K562 (cell line): ENCODE measurements around the gene DEGS2. TPM values are rescaled to one million over a fixed set of nuclear protein-coding genes. Genes with fewer than 3 reads are reported as not detected.

Source experiments
- ARID2 ChIP-seq: fragments of 450-650 bp; IDR thresholded peaks from 2 replicates; pipeline ENCODE4 v1.6.1; 2017; ENCODE audit warnings: antibody characterized with exemption, mild to moderate bottlenecking
- ATF2 ChIP-seq: sonication (generic); formaldehyde crosslinking; IDR thresholded peaks from 2 replicates; pipeline ENCODE4 v1.8.1; 2022; ENCODE audit warnings: missing genetic modification reagents
- CBFB ChIP-seq: sonication (generic); formaldehyde crosslinking; IDR thresholded peaks from 2 replicates; pipeline ENCODE4 v1.4.0; 2020; ENCODE audit warnings: mild to moderate bottlenecking, missing genetic modification reagents
- CHD1 ChIP-seq: fragments of 200-600 bp; sonication (generic); IDR thresholded peaks from one replicate; pipeline ENCODE4 v1.6.1; 2012; ENCODE audit warnings: mild to moderate bottlenecking, moderate library complexity, low read length, inconsistent platforms
- CREM ChIP-seq: IDR thresholded peaks from 2 replicates; pipeline ENCODE4 v1.6.1; 2014; ENCODE audit warnings: antibody characterized with exemption, low read depth
- DMBX1 ChIP-seq: fragments of 250-450 bp; sonication (Bioruptor Pico); IDR thresholded peaks from 2 replicates; pipeline ENCODE4 v1.8.0; 2022; ENCODE audit warnings: inconsistent platforms, mild to moderate bottlenecking, moderate library complexity, borderline replicate concordance
- GATAD2A ChIP-seq: fragments of 450-650 bp; IDR thresholded peaks from 2 replicates; pipeline ENCODE4 v1.6.1; 2017
- HDGF ChIP-seq: fragments of 450-650 bp; IDR thresholded peaks from 2 replicates; pipeline ENCODE4 v1.6.1; 2016
- HES1 ChIP-seq: fragments of 450-650 bp; IDR thresholded peaks from 2 replicates; pipeline ENCODE4 v1.6.1; 2016; ENCODE audit warnings: low read depth, mild to moderate bottlenecking, moderate library complexity
- HSF4 ChIP-seq: fragments of 250-450 bp; sonication (Bioruptor Pico); IDR thresholded peaks from 2 replicates; pipeline ENCODE4 v2.1.2; 2022; ENCODE audit warnings: mild to moderate bottlenecking, moderate library complexity, borderline replicate concordance
- ILF3 ChIP-seq: fragments of 450-650 bp; IDR thresholded peaks from 2 replicates; pipeline ENCODE4 v1.6.1; 2018; ENCODE audit warnings: antibody characterized with exemption, mild to moderate bottlenecking, moderate library complexity, borderline replicate concordance
- KLF6 ChIP-seq: fragments of 250-450 bp; sonication (Bioruptor Pico); IDR thresholded peaks from 2 replicates; pipeline ENCODE4 v1.4.0; 2020; ENCODE audit warnings: mild to moderate bottlenecking, moderate library complexity, borderline replicate concordance
- RBM22 ChIP-seq: fragments of 200-400 bp; formaldehyde crosslinking; IDR thresholded peaks from 2 replicates; pipeline ENCODE4 v1.6.1; 2018; ENCODE audit warnings: low read length, low read depth; ENCODE audit not compliant: poor library complexity, severe bottlenecking
- RUNX1 ChIP-seq: sonication (generic); IDR thresholded peaks from 2 replicates; pipeline ENCODE4 v1.6.1; 2016; ENCODE audit warnings: antibody characterized with exemption, low read depth
- SIN3B ChIP-seq: fragments of 450-650 bp; IDR thresholded peaks from 2 replicates; pipeline ENCODE4 v1.6.1; 2017; ENCODE audit warnings: low read depth, mild to moderate bottlenecking, moderate library complexity
- TRIM24 ChIP-seq, 2 experiments: fragments of 450-650 bp; IDR thresholded peaks; 2 replicates each; pipeline ENCODE4 v1.6.1; 2016
- XRCC4 ChIP-seq: IDR thresholded peaks from one replicate; pipeline ENCODE4 v1.6.1; 2011; ENCODE audit not compliant: insufficient read depth, insufficient read length; ENCODE audit errors: extremely low read depth
- ZC3H8 ChIP-seq: fragments of 450-650 bp; IDR thresholded peaks from 2 replicates; pipeline ENCODE4 v1.6.1; 2017
- ZNF324 ChIP-seq: fragments of 250-450 bp; sonication (Bioruptor Pico); IDR thresholded peaks from 2 replicates; pipeline ENCODE4 v1.4.0; 2020; ENCODE audit warnings: mild to moderate bottlenecking
- polyA plus RNA-seq, 8 experiments: library from polyadenylated mRNA; depleted of rRNA in 4 of 8; stranded (reverse) in 5 of 8; unstranded in 3 of 8; fragments of >200 nt; fragmentation: Nextera tagmentation in 2 of 8; fragmentation: Illumina TruSeq in 1 of 8; extraction: Ambion mirVana in 2 of 8; extraction: Trizol in 1 of 8; gene quantifications; 2 replicates each; pipeline versions ENCODE4 v1.2.1 to v1.2.3, GENCODE V29; 2011 to 2014; ENCODE audit warnings: inconsistent platforms in 1 of 8, missing spikeins in 1 of 8
- total RNA-seq, 7 experiments: library from RNA; depleted of rRNA in 6 of 7; stranded (reverse); fragments of >200 nt in 6 of 7; fragmentation: Illumina TruSeq in 2 of 7; extraction: Trizol in 2 of 7; gene quantifications; 2 replicates each; pipeline versions ENCODE4 v1.2.1 to v1.2.3, GENCODE V29; 2011 to 2021; ENCODE audit warnings: low replicate concordance in 1 of 7
- TF ChIP-seq, protein P1 (sequence below): sonication (generic); formaldehyde crosslinking; IDR thresholded peaks from 2 replicates; pipeline ENCODE4 v1.8.1; 2023; ENCODE audit warnings: missing genetic modification reagents, mild to moderate bottlenecking, borderline replicate concordance
- TF ChIP-seq, protein P2 (sequence below): IDR thresholded peaks from 2 replicates; pipeline ENCODE4 v1.6.1; 2014; ENCODE audit warnings: antibody characterized with exemption

The DEGS2 gene
- total and polyA plus RNA-seq, 9 of the 15 experiments (the other 6 are each of a cell fraction or from before 2014, with no cell fraction given), result 0.22 to 2.9 (median 0.70) TPM

DNA sequence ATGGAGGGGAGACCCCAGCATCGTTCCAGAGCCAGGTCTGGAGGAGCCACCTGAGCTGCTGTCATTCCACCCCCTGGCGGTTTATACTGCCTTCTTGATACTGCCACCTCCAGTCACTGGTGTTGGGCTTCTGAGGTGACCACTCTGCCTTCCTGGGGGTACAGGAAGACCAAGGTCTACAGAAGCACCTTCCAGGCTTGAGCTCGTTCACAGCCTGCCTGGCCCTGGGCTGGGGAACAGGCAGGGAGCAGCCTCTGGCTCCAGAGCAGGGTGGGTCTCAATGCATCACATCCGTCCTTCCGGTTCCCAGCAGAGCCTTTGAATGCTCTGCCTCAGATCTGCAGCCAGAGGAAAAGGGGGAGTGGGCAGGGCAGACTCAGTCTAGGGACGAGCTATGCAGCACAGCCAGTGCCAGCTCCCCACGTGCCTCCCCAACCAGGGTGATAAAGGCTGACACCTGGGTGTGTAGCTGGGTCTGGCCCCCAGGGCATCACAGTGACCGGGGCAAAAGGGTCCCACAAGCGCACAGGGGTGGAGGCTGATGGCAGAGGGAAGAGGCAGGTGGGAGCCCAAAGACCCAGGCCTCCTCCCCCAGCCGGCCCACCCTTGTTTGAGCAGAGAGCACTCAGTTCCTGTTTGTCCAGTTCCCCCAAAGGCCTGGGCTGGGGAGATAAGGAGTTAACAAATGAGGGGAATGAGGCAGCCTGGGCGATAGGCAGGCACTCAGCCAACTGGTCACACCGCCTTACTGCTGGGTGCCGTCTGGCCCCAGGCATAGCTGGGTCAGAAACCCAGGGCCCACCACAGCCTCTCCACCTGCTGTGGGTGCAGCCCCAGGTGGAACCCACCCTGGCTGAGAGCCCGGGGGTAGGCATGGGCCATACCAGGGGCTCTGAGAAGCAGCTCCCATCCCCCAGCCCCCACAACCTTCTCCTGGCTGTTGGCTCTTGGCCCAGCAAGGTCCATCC is 17.1 kb downstream of the DEGS2 start (continued):
- TF ChIP-seq DMBX1 (CRISPR knock-in tag) (peak; percentile 26), RUNX1 (0 out of 2 replicates have a peak, but pooled peaks have one; percentile 77), CHD1 (no peak), ARID2 (no peak), ILF3 (no peak), HES1 (peak; percentile 74), ZNF324 (CRISPR knock-in tag) (no peak), XRCC4 (no peak), SIN3B (no peak), RBM22 (no peak), HDGF (no peak), KLF6 (CRISPR knock-in tag) (no peak), GATAD2A (no peak), CREM (peak; percentile 74), HSF4 (CRISPR knock-in tag) (no peak), ZC3H8 (no peak), CBFB (no peak), TRIM24 (IDR thresholded peaks at IDR 0.05) (peak; percentile 34 to 54; a peak in 2 of 4 replicates), ATF2 (CRISPR knock-in tag) (no peak)
- TF ChIP-seq, protein P1, sequence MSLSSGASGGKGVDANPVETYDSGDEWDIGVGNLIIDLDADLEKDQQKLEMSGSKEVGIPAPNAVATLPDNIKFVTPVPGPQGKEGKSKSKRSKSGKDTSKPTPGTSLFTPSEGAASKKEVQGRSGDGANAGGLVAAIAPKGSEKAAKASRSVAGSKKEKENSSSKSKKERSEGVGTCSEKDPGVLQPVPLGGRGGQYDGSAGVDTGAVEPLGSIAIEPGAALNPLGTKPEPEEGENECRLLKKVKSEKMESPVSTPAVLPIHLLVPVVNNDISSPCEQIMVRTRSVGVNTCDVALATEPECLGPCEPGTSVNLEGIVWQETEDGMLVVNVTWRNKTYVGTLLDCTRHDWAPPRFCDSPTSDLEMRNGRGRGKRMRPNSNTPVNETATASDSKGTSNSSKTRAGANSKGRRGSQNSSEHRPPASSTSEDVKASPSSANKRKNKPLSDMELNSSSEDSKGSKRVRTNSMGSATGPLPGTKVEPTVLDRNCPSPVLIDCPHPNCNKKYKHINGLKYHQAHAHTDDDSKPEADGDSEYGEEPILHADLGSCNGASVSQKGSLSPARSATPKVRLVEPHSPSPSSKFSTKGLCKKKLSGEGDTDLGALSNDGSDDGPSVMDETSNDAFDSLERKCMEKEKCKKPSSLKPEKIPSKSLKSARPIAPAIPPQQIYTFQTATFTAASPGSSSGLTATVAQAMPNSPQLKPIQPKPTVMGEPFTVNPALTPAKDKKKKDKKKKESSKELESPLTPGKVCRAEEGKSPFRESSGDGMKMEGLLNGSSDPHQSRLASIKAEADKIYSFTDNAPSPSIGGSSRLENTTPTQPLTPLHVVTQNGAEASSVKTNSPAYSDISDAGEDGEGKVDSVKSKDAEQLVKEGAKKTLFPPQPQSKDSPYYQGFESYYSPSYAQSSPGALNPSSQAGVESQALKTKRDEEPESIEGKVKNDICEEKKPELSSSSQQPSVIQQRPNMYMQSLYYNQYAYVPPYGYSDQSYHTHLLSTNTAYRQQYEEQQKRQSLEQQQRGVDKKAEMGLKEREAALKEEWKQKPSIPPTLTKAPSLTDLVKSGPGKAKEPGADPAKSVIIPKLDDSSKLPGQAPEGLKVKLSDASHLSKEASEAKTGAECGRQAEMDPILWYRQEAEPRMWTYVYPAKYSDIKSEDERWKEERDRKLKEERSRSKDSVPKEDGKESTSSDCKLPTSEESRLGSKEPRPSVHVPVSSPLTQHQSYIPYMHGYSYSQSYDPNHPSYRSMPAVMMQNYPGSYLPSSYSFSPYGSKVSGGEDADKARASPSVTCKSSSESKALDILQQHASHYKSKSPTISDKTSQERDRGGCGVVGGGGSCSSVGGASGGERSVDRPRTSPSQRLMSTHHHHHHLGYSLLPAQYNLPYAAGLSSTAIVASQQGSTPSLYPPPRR (CRISPR knock-in tag), result no peak
- TF ChIP-seq, protein P2, sequence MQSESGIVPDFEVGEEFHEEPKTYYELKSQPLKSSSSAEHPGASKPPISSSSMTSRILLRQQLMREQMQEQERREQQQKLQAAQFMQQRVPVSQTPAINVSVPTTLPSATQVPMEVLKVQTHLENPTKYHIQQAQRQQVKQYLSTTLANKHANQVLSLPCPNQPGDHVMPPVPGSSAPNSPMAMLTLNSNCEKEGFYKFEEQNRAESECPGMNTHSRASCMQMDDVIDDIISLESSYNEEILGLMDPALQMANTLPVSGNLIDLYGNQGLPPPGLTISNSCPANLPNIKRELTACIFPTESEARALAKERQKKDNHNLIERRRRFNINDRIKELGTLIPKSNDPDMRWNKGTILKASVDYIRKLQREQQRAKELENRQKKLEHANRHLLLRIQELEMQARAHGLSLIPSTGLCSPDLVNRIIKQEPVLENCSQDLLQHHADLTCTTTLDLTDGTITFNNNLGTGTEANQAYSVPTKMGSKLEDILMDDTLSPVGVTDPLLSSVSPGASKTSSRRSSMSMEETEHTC, result peak; percentile 28; the same call in 1 of the 2 replicates
